K562 (cell line): ENCODE results near the gene CLDN1.

Source experiments
- BRF2 ChIP-seq: IDR thresholded peaks from 3 replicates; pipeline ENCODE4 v1.6.1; 2011; ENCODE audit warnings: borderline replicate concordance, mild to moderate bottlenecking; ENCODE audit not compliant: insufficient read length, insufficient read depth
- FOXA1 ChIP-seq: fragments of 450-650 bp; IDR thresholded peaks from 2 replicates; pipeline ENCODE4 v1.6.1; 2016; ENCODE audit warnings: mild to moderate bottlenecking, borderline replicate concordance
- HNRNPLL ChIP-seq: fragments of 200-400 bp; formaldehyde crosslinking; IDR thresholded peaks from 2 replicates; pipeline ENCODE4 v1.6.1; 2017; ENCODE audit warnings: low read length, low read depth, mild to moderate bottlenecking; ENCODE audit not compliant: poor library complexity, severe bottlenecking
- ILK ChIP-seq: fragments of 450-650 bp; IDR thresholded peaks from 2 replicates; pipeline ENCODE4 v1.6.1; 2016; ENCODE audit warnings: missing genetic modification characterization, low read depth, mild to moderate bottlenecking, missing compliant biosample characterization, moderate library complexity, borderline replicate concordance
- TCF7L2 ChIP-seq: fragments of 150-350 bp; IDR thresholded peaks from 2 replicates; pipeline ENCODE4 v1.6.1; 2016; ENCODE audit warnings: low read depth, mild to moderate bottlenecking, low read length, moderate library complexity
- ZEB2 ChIP-seq: fragments of 450-650 bp; IDR thresholded peaks from 2 replicates; pipeline ENCODE4 v1.6.1; 2016
- ZNF274 ChIP-seq: IDR thresholded peaks from 2 replicates; pipeline ENCODE4 v1.6.1; 2011; ENCODE audit warnings: low read depth, mild to moderate bottlenecking, low read length, moderate library complexity, borderline replicate concordance
- ZNF644 ChIP-seq: fragments of 200-800 bp; sonication (Bioruptor generic); IDR thresholded peaks from 2 replicates; pipeline ENCODE4 v1.6.1; 2016; ENCODE audit warnings: low read depth, missing genetic modification characterization, missing compliant biosample characterization

GRCh38 chr3:190281308-190282051 lies 40.8 kb downstream of the CLDN1 start:
- TF ChIP-seq FOXA1 = no peak
- TF ChIP-seq BRF2 = no peak
- no peak for TF ChIP-seq TCF7L2
- no peak for TF ChIP-seq ZNF274
- TF ChIP-seq ZNF644 (tag) = no peak
- TF ChIP-seq ILK (tag) = no peak
- no peak for TF ChIP-seq HNRNPLL
- no peak for TF ChIP-seq ZEB2
